GM18870 (cell line): Measurements from ENCODE around the gene TGFBR1.
"Not testable (repeated sequence)": the region's sequence is repeated elsewhere in the genome, so short reads cannot be mapped to it uniquely, and the experiment has no call there.

Experiments used
- ATAC-seq: cut with Tn5 transposase; IDR thresholded peaks from one replicate; pipeline ENCODE4 v1.9.1; 2021; ENCODE audit warnings: moderate library complexity; ENCODE audit not compliant: unreplicated experiment

Gene TGFBR1

GRCh38 chr9:99075246-99075912, 29.5 kb upstream of the TGFBR1 start:
- no peak for ATAC-seq

GRCh38 chr9:99076030-99076429, 28.9 kb upstream of the TGFBR1 start:
- no peak for ATAC-seq

GRCh38 chr9:99076483-99077171, 28.3 kb upstream of the TGFBR1 start:
- ATAC-seq, result no peak

- no peak for ATAC-seq
These were observed 26.2 kb upstream of the TGFBR1 start for GRCh38 chr9:99078717-99079116.

- ATAC-seq, result no peak
These were observed 25.4 kb upstream of the TGFBR1 start for GRCh38 chr9:99079542-99079941.

- no peak for ATAC-seq
These were observed 21.9 kb upstream of the TGFBR1 start for GRCh38 chr9:99083051-99083450.

- no peak for ATAC-seq
These were observed 18.7 kb upstream of the TGFBR1 start for GRCh38 chr9:99085949-99086948.

- no peak for ATAC-seq
These were observed 17.5 kb upstream of the TGFBR1 start for GRCh38 chr9:99087462-99087861.

- ATAC-seq, result no peak
These were observed 14.4 kb upstream of the TGFBR1 start for GRCh38 chr9:99090336-99091130.

- no peak for ATAC-seq
These were observed 12.0 kb upstream of the TGFBR1 start for GRCh38 chr9:99092643-99093491.

GRCh38 chr9:99093492-99093791, 11.5 kb upstream of the TGFBR1 start:
- ATAC-seq, result no peak

GRCh38 chr9:99095565-99095964, 9.3 kb upstream of the TGFBR1 start:
- ATAC-seq, result no peak

- no peak for ATAC-seq
These were observed 8.5 kb upstream of the TGFBR1 start for GRCh38 chr9:99096409-99096808.

GRCh38 chr9:99099806-99100585, 4.9 kb upstream of the TGFBR1 start:
- ATAC-seq, result not testable (repeated sequence)

GRCh38 chr9:99101271-99101670, 3.6 kb upstream of the TGFBR1 start:
- ATAC-seq, result no peak

- no peak for ATAC-seq
These were observed 3.1 kb upstream of the TGFBR1 start for GRCh38 chr9:99101812-99102211.

GRCh38 chr9:99103054-99103895, 1.6 kb upstream of the TGFBR1 start:
- no peak for ATAC-seq

GRCh38 chr9:99103901-99104458, 933 bp upstream of the TGFBR1 start:
- ATAC-seq, result no peak
